ENCODE results near the gene RHBDL2.

- no peak for TF ChIP-seq ZMIZ1 (IDR thresholded peaks at IDR 0.05; ENCODE audit: low read depth in 2 of 2, low read length in 2 of 2)
- TF ChIP-seq, protein P1, sequence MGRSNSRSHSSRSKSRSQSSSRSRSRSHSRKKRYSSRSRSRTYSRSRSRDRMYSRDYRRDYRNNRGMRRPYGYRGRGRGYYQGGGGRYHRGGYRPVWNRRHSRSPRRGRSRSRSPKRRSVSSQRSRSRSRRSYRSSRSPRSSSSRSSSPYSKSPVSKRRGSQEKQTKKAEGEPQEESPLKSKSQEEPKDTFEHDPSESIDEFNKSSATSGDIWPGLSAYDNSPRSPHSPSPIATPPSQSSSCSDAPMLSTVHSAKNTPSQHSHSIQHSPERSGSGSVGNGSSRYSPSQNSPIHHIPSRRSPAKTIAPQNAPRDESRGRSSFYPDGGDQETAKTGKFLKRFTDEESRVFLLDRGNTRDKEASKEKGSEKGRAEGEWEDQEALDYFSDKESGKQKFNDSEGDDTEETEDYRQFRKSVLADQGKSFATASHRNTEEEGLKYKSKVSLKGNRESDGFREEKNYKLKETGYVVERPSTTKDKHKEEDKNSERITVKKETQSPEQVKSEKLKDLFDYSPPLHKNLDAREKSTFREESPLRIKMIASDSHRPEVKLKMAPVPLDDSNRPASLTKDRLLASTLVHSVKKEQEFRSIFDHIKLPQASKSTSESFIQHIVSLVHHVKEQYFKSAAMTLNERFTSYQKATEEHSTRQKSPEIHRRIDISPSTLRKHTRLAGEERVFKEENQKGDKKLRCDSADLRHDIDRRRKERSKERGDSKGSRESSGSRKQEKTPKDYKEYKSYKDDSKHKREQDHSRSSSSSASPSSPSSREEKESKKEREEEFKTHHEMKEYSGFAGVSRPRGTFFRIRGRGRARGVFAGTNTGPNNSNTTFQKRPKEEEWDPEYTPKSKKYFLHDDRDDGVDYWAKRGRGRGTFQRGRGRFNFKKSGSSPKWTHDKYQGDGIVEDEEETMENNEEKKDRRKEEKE (IDR thresholded peaks at IDR 0.05; ENCODE audit: borderline replicate concordance in 1 of 2, control insufficient read depth in 1 of 2, low read depth in 2 of 2, low read length in 1 of 2): no peak
- TF ChIP-seq EGR1 (conservative IDR thresholded peaks at IDR 0.05): no peak
- no peak for TF ChIP-seq TBL1XR1 (IDR thresholded peaks at IDR 0.05; ENCODE audit: low read length in 2 of 2)
- TF ChIP-seq, protein P2, sequence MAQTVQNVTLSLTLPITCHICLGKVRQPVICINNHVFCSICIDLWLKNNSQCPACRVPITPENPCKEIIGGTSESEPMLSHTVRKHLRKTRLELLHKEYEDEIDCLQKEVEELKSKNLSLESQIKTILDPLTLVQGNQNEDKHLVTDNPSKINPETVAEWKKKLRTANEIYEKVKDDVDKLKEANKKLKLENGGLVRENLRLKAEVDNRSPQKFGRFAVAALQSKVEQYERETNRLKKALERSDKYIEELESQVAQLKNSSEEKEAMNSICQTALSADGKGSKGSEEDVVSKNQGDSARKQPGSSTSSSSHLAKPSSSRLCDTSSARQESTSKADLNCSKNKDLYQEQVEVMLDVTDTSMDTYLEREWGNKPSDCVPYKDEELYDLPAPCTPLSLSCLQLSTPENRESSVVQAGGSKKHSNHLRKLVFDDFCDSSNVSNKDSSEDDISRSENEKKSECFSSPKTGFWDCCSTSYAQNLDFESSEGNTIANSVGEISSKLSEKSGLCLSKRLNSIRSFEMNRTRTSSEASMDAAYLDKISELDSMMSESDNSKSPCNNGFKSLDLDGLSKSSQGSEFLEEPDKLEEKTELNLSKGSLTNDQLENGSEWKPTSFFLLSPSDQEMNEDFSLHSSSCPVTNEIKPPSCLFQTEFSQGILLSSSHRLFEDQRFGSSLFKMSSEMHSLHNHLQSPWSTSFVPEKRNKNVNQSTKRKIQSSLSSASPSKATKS (CRISPR knock-in tag; IDR thresholded peaks at IDR 0.05): no peak
- TF ChIP-seq ARID1B (IDR thresholded peaks at IDR 0.05): no peak
- no peak for TF ChIP-seq FOXA3 (CRISPR knock-in tag; conservative IDR thresholded peaks at IDR 0.05 in 1 of 2, IDR thresholded peaks at IDR 0.05 in 1 of 2)
- TF ChIP-seq, protein P3, sequence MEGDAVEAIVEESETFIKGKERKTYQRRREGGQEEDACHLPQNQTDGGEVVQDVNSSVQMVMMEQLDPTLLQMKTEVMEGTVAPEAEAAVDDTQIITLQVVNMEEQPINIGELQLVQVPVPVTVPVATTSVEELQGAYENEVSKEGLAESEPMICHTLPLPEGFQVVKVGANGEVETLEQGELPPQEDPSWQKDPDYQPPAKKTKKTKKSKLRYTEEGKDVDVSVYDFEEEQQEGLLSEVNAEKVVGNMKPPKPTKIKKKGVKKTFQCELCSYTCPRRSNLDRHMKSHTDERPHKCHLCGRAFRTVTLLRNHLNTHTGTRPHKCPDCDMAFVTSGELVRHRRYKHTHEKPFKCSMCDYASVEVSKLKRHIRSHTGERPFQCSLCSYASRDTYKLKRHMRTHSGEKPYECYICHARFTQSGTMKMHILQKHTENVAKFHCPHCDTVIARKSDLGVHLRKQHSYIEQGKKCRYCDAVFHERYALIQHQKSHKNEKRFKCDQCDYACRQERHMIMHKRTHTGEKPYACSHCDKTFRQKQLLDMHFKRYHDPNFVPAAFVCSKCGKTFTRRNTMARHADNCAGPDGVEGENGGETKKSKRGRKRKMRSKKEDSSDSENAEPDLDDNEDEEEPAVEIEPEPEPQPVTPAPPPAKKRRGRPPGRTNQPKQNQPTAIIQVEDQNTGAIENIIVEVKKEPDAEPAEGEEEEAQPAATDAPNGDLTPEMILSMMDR (IDR thresholded peaks at IDR 0.05 in 2 of 3, conservative IDR thresholded peaks at IDR 0.05 in 1 of 3; ENCODE audit: insufficient read depth in 2 of 3, low read depth in 1 of 3, low read length in 3 of 3): no peak
- no peak for TF ChIP-seq EZH2 (IDR thresholded peaks at IDR 0.05; ENCODE audit: borderline replicate concordance, low read depth, low read length)
- TF ChIP-seq FOSL1 (tag; conservative IDR thresholded peaks at IDR 0.05): no peak
- TF ChIP-seq ZFP91 (CRISPR knock-in tag; IDR thresholded peaks at IDR 0.05): no peak
These were observed 12.6 kb downstream of the RHBDL2 start for GRCh38 chr1:38929054-38929453.

All from K562 (cell line).